H1 (cell line): ENCODE measurements around the gene FRAT2. TPM values are rescaled to one million over a fixed set of nuclear protein-coding genes. Genes with fewer than 3 reads are reported as not detected.

Experiments used
- CTCF ChIA-PET: fragments of 300-600 bp; sonication (Branson Sonifier 250); formaldehyde crosslinking; loops from one replicate; lab custom pipeline; 2021; ENCODE audit not compliant: partially characterized antibody; lab: Charles Lee
- POLR2A ChIA-PET: fragments of 300-600 bp; sonication (Branson Sonifier 250); formaldehyde crosslinking; loops from one replicate; lab custom pipeline; 2021; ENCODE audit warnings: inconsistent platforms; ENCODE audit not compliant: partially characterized antibody; lab: Charles Lee
- DNase-seq, 2 experiments: peaks; one replicate each; pipeline versions ENCODE4 v3.0.0 to v3.0.0-alpha.2; 2010 to 2022; ENCODE audit warnings: low spot score in 2 of 2, low read depth in 1 of 2, mixed read lengths in 1 of 2
- FAIRE-seq: peaks from 2 replicates; lab custom pipeline; 2011; peaks lifted over from hg19 to GRCh38; lab: Jason Lieb, UNC
- H2AFZ ChIP-seq: 2 replicates; pipeline ENCODE4 v1.8.1; 2012; ENCODE audit warnings: low read length, inconsistent platforms
- H2AK5ac ChIP-seq: 2 replicates; pipeline ENCODE4 v1.6.1; 2013; ENCODE audit warnings: low read depth, low read length
- H2BK120ac ChIP-seq: replicated peaks from 2 replicates; pipeline ENCODE3; 2013; ENCODE audit warnings: low read depth, low read length, inconsistent platforms
- H2BK12ac ChIP-seq: 2 replicates; pipeline ENCODE4 v1.6.1; 2013; ENCODE audit warnings: low read depth, low read length
- H2BK15ac ChIP-seq: 2 replicates; pipeline ENCODE4 v1.6.1; 2013; ENCODE audit warnings: low read length
- H2BK20ac ChIP-seq: 2 replicates; pipeline ENCODE4 v1.6.1; 2013; ENCODE audit warnings: low read length
- H2BK5ac ChIP-seq: 2 replicates; pipeline ENCODE4 v1.6.1; 2013; ENCODE audit warnings: low read depth, low read length
- H3K14ac ChIP-seq: 2 replicates; pipeline ENCODE4 v1.6.1; 2013; ENCODE audit warnings: inconsistent platforms; ENCODE audit not compliant: insufficient read length
- H3K18ac ChIP-seq: 2 replicates; pipeline ENCODE4 v1.6.1; 2013; ENCODE audit warnings: low read length; ENCODE audit errors: extremely low read depth
- H3K23ac ChIP-seq: 2 replicates; pipeline ENCODE4 v1.6.1; 2013; ENCODE audit warnings: inconsistent platforms; ENCODE audit not compliant: insufficient read length
- H3K23me2 ChIP-seq: 2 replicates; pipeline ENCODE4 v1.6.1; 2013; ENCODE audit warnings: low read depth, low read length
- H3K27ac ChIP-seq: 2 replicates; pipeline ENCODE4 v1.6.1; 2011; ENCODE audit warnings: low read depth, low read length, inconsistent platforms
- H3K27me3 ChIP-seq, 4 experiments: replicated peaks in 1 of 4; 1 replicate in 1 of 4; 2 replicates in 3 of 4; pipeline versions ENCODE4 v1.6.1 to v1.8.1; 2011 to 2013; ENCODE audit warnings: low read length in 3 of 4, mild to moderate bottlenecking in 3 of 4, inconsistent platforms in 2 of 4, mixed read lengths in 2 of 4, moderate library complexity in 1 of 4; ENCODE audit not compliant: control insufficient read depth in 3 of 4, insufficient read depth in 3 of 4; ENCODE audit errors: extremely low read depth in 1 of 4
- H3K36me3 ChIP-seq, 4 experiments: 2 replicates each; pipeline versions ENCODE4 v1.6.1 to v1.8.1; 2011 to 2013; ENCODE audit warnings: mild to moderate bottlenecking in 4 of 4, low read length in 3 of 4, moderate library complexity in 2 of 4, control low read depth in 1 of 4, inconsistent platforms in 1 of 4; ENCODE audit not compliant: insufficient read depth in 4 of 4, control insufficient read depth in 2 of 4
- H3K4ac ChIP-seq: replicated peaks from 2 replicates; pipeline ENCODE3; 2013; ENCODE audit warnings: low read length, low read depth, mixed read lengths, inconsistent platforms; ENCODE audit not compliant: insufficient read length
- H3K4me1 ChIP-seq, 4 experiments: replicated peaks in 1 of 4; 1 replicate in 1 of 4; 2 replicates in 3 of 4; pipeline versions ENCODE4 v1.6.1 to v1.8.1; 2011 to 2013; ENCODE audit warnings: low read length in 3 of 4, inconsistent platforms in 2 of 4, mixed read lengths in 1 of 4; ENCODE audit not compliant: insufficient read depth in 4 of 4, control insufficient read depth in 3 of 4
- H3K4me2 ChIP-seq, 2 experiments: 2 replicates each; pipeline versions ENCODE4 v1.6.1 to v1.8.1; 2011 to 2013; ENCODE audit warnings: low read depth in 2 of 2, low read length in 2 of 2, control low read depth in 1 of 2, inconsistent platforms in 1 of 2, mild to moderate bottlenecking in 1 of 2; ENCODE audit not compliant: insufficient read depth in 1 of 2
- H3K4me3 ChIP-seq, 4 experiments: fragments of 200-600, 300-600 bp in 1 of 4; sonication (generic), shearing (Covaris generic), sonication (Bioruptor Twin) in 1 of 4; 2 replicates each; pipeline versions ENCODE4 v1.5.1 to v1.8.1; 2011 to 2016; ENCODE audit warnings: low read length in 4 of 4, low read depth in 3 of 4, control low read depth in 2 of 4, inconsistent platforms in 2 of 4, mild to moderate bottlenecking in 2 of 4, mixed read lengths in 1 of 4, moderate library complexity in 1 of 4; ENCODE audit not compliant: insufficient read depth in 2 of 4; ENCODE audit errors: extremely low read depth in 1 of 4
- H3K56ac ChIP-seq: replicated peaks from 2 replicates; pipeline ENCODE3; 2013; ENCODE audit warnings: low read depth, mild to moderate bottlenecking, mixed read lengths, low read length, inconsistent platforms; ENCODE audit not compliant: insufficient read length
- H3K79me1 ChIP-seq: 2 replicates; pipeline ENCODE4 v1.6.1; 2013; ENCODE audit warnings: low read depth, low read length, control low read depth
- H3K79me2 ChIP-seq, 2 experiments: 2 replicates each; pipeline versions ENCODE4 v1.6.1 to v1.8.1; 2012 to 2013; ENCODE audit warnings: low read length in 2 of 2, mild to moderate bottlenecking in 2 of 2, inconsistent platforms in 1 of 2; ENCODE audit not compliant: insufficient read depth in 2 of 2, control insufficient read depth in 1 of 2
- H3K9ac ChIP-seq, 4 experiments: replicated peaks in 1 of 4; 1 replicate in 1 of 4; 2 replicates in 3 of 4; pipeline versions ENCODE4 v1.6.1 to v1.8.1; 2011 to 2013; ENCODE audit warnings: low read depth in 3 of 4, low read length in 3 of 4, control low read depth in 2 of 4, mild to moderate bottlenecking in 2 of 4, moderate library complexity in 2 of 4, inconsistent platforms in 1 of 4; ENCODE audit errors: extremely low read depth in 1 of 4
- H3K9me3 ChIP-seq, 2 experiments: 2 replicates each; pipeline versions ENCODE4 v1.6.1 to v1.8.1; 2012 to 2013; ENCODE audit warnings: mild to moderate bottlenecking in 2 of 2, moderate library complexity in 2 of 2, control low read depth in 1 of 2, inconsistent platforms in 1 of 2, low read depth in 1 of 2, low read length in 1 of 2, mixed read lengths in 1 of 2; ENCODE audit not compliant: insufficient read depth in 2 of 2
- H4K20me1 ChIP-seq, 2 experiments: replicated peaks in 1 of 2; 2 replicates each; pipeline versions ENCODE3 to v1.8.1; 2011 to 2013; ENCODE audit warnings: inconsistent platforms in 2 of 2, low read length in 2 of 2, mild to moderate bottlenecking in 1 of 2; ENCODE audit not compliant: insufficient read depth in 2 of 2, control insufficient read depth in 1 of 2
- H4K5ac ChIP-seq: 2 replicates; pipeline ENCODE4 v1.6.1; 2013; ENCODE audit warnings: low read length, low read depth, mixed read lengths, inconsistent platforms; ENCODE audit not compliant: insufficient read length
- H4K8ac ChIP-seq: 2 replicates; pipeline ENCODE4 v1.8.0; 2013; ENCODE audit warnings: mild to moderate bottlenecking, moderate library complexity, low read length, inconsistent platforms; ENCODE audit not compliant: insufficient read depth; ENCODE audit errors: extremely low read depth
- H4K91ac ChIP-seq: replicated peaks from 2 replicates; pipeline ENCODE3; 2013; ENCODE audit warnings: low read length, mixed read lengths, inconsistent platforms; ENCODE audit not compliant: insufficient read length
- ASH2L ChIP-seq: fragments of 200-600, 300-600 bp; sonication (generic); IDR thresholded peaks from one replicate; pipeline ENCODE4 v1.7.1; 2017; ENCODE audit warnings: low read length
- KDM4A ChIP-seq: IDR thresholded peaks from one replicate; pipeline ENCODE4 v1.7.1; 2012; ENCODE audit warnings: low read depth, mild to moderate bottlenecking, moderate library complexity, low read length, inconsistent platforms; ENCODE audit not compliant: severe bottlenecking
- NANOG ChIP-seq: IDR thresholded peaks from 2 replicates; pipeline ENCODE4 v1.6.1; 2011; ENCODE audit warnings: low read length, low read depth, mild to moderate bottlenecking, inconsistent platforms; ENCODE audit not compliant: insufficient read depth, poor library complexity, severe bottlenecking
- NRF1 ChIP-seq: IDR thresholded peaks from 2 replicates; pipeline ENCODE4 v1.6.1; 2011; ENCODE audit warnings: mild to moderate bottlenecking, low read depth, low read length, improper control_type of control experiment
- PHF8 ChIP-seq: fragments of 200-600 bp; sonication (generic); conservative IDR thresholded peaks from 2 replicates; pipeline ENCODE4 v1.7.1; 2012; ENCODE audit warnings: low read depth, mild to moderate bottlenecking, inconsistent platforms, low read length, moderate library complexity
- RFX5 ChIP-seq: IDR thresholded peaks from 2 replicates; pipeline ENCODE4 v1.6.1; 2011; ENCODE audit warnings: low read depth, low read length, improper control_type of control experiment, borderline replicate concordance
- SIN3A ChIP-seq, 2 experiments: IDR thresholded peaks in 1 of 2; conservative IDR thresholded peaks in 1 of 2; 2 replicates each; pipeline ENCODE4 v1.6.1; 2011 to 2012; ENCODE audit warnings: low read length in 2 of 2, improper control_type of control experiment in 1 of 2, low read depth in 1 of 2, mild to moderate bottlenecking in 1 of 2
- SP2 ChIP-seq: IDR thresholded peaks from 2 replicates; pipeline ENCODE4 v1.6.1; 2012; ENCODE audit warnings: mild to moderate bottlenecking, low read length, inconsistent platforms
- SP4 ChIP-seq: IDR thresholded peaks from 2 replicates; pipeline ENCODE4 v1.6.1; 2012; ENCODE audit warnings: low read length, inconsistent platforms
- ZNF274 ChIP-seq: IDR thresholded peaks from 2 replicates; pipeline ENCODE4 v1.7.0; 2012; ENCODE audit warnings: low read length, borderline replicate concordance; ENCODE audit errors: extremely low read depth
- WGBS, 2 experiments: shearing (Covaris generic) in 1 of 2; methylation state at CpG; one replicate each; pipeline versions ENCODE4 v1.1.6 to v1.1.7; 2013 to 2015; ENCODE audit warnings: low lambda C conversion rate in 2 of 2, mixed read lengths in 2 of 2, inconsistent platforms in 1 of 2, low coverage in 1 of 2, missing lambda C conversion rate in 1 of 2; ENCODE audit not compliant: insufficient replicate concordance in 2 of 2, insufficient coverage in 1 of 2, insufficient read length in 1 of 2; ENCODE audit errors: extremely low coverage in 1 of 2, missing lambda C conversion rate in 1 of 2; 5-methylcytosine and 5-hydroxymethylcytosine counted together
- polyA plus RNA-seq, 7 experiments: library from polyadenylated mRNA; depleted of rRNA in 3 of 7; stranded (reverse) in 5 of 7; unstranded in 2 of 7; fragments of >200 nt in 5 of 7; fragments of 200-250 nt in 2 of 7; gene quantifications; 1 replicate in 5 of 7; 2 replicates in 1 of 7; 4 replicates in 1 of 7; pipeline versions ENCODE4 v1.2.1 to v1.2.3, GENCODE V29; 2011 to 2013; ENCODE audit warnings: missing spikeins in 2 of 7, mixed read lengths in 2 of 7
- total RNA-seq: library from RNA; stranded (reverse); fragmentation: NEBNext Ultra II Directional; extraction: Animal tissue kit (Norgen Biotek cat#: 25700); gene quantifications from 2 replicates; pipeline ENCODE4 v1.2.1, GENCODE V29; 2021
- TF ChIP-seq, protein P1 (sequence below), 3 experiments: IDR thresholded peaks; 1 replicate in 2 of 3; 2 replicates in 1 of 3; pipeline versions ENCODE4 v1.5.1 to v1.6.1; 2011; ENCODE audit warnings: low read length in 3 of 3, mild to moderate bottlenecking in 3 of 3, inconsistent platforms in 2 of 3, low read depth in 1 of 3, moderate library complexity in 1 of 3; ENCODE audit not compliant: insufficient read depth in 1 of 3; ENCODE audit errors: control extremely low read depth in 1 of 3

Gene FRAT2
- total and polyA plus RNA-seq, 2 of the 8 experiments (the other 6 are each of a cell fraction or from before 2014, with no cell fraction given) = 47.4 to 83.0 TPM

DNA sequence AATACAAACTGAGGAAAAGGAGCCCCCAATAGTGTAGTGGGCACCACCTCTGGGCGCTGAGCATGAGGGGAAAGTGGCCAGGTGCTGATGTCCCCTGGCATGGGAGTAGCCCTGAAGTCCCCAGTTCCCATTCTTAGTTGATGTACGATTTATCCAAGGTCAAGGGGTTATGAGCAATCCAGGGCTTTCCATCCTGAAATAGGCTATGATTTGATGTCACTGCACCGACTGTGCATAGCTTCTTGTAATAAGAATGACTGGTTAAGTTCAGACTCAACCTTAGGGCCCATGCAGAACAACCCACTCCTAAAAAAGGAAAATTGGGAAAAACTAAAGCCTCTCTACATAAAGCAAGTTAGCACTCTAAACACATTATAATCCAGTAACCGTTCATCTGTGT is 11.0 kb downstream of the FRAT2 start:
- FAIRE-seq (no peak), DNase-seq (no peak)
- 0 out of 2 replicates have a peak, but pooled peaks cover 2% of the 10 kb centered on the region for H3K79me1 ChIP-seq
- no peak overlapping the region for H4K91ac ChIP-seq
- H3K9ac ChIP-seq = no peak overlapping the region
- no peak overlapping the region for H3K4me3 ChIP-seq
- no peak overlapping the region for H2BK20ac ChIP-seq
- ChIA-PET CTCF (interaction anchor here (0.9 to 1.2 kb wide), 2 partner anchors 8 to 9 kb away, joined by 3 to 4 read pairs; no protein-coding TSS in a partner anchor), POLR2A (interaction anchor here (1.4 to 5.5 kb wide), 2 partner anchors 10 to 21 kb away, joined by 3 to 75 read pairs; partner anchors contain the start of gene FRAT2)
- H3K14ac ChIP-seq = no peak overlapping the region
- H4K5ac ChIP-seq = no peak overlapping the region
- no peak overlapping the region for H3K4me2 ChIP-seq
- no peak overlapping the region for H2BK5ac ChIP-seq
- H2BK15ac ChIP-seq = no peak overlapping the region
- H3K4ac ChIP-seq = no peak overlapping the region
- no peak overlapping the region for H2BK120ac ChIP-seq
- H3K23ac ChIP-seq = no peak overlapping the region
- H4K8ac ChIP-seq = no peak overlapping the region
- H3K23me2 ChIP-seq = peaks cover 18% of the 10 kb centered on the region
- no peak overlapping the region for H3K18ac ChIP-seq
- peaks cover 0 to 6% (median 0%) of the 10 kb centered on the region in 4 experiments; a peak in 2 of 8 replicates for H3K36me3 ChIP-seq
- H3K27ac ChIP-seq = no peak overlapping the region
- H3K4me1 ChIP-seq = peaks cover 0 to 21% (median 13%) of the 10 kb centered on the region in 4 experiments; a peak in 6 of 7 replicates
- no peak overlapping the region for H2AFZ ChIP-seq
- no peak overlapping the region for H2AK5ac ChIP-seq
- H4K20me1 ChIP-seq = no peaks in the 10 kb centered on the region
- H3K79me2 ChIP-seq = peaks cover 0 to under 1% of the 10 kb centered on the region in 2 experiments; a peak in 1 of 4 replicates
- no peak overlapping the region for H2BK12ac ChIP-seq
- peaks cover 6 to 23% (median 20%) of the 10 kb centered on the region in 4 experiments for H3K27me3 ChIP-seq
- 72% methylated on average over 4 of the region's 4 CpGs; no CpG with 5 or more reads in 1 of the 2 experiments for WGBS, 2 experiments
- no peak overlapping the region for H3K56ac ChIP-seq
- no peaks in the 10 kb centered on the region for H3K9me3 ChIP-seq
- TF ChIP-seq NANOG = no peak
- TF ChIP-seq, protein P1, sequence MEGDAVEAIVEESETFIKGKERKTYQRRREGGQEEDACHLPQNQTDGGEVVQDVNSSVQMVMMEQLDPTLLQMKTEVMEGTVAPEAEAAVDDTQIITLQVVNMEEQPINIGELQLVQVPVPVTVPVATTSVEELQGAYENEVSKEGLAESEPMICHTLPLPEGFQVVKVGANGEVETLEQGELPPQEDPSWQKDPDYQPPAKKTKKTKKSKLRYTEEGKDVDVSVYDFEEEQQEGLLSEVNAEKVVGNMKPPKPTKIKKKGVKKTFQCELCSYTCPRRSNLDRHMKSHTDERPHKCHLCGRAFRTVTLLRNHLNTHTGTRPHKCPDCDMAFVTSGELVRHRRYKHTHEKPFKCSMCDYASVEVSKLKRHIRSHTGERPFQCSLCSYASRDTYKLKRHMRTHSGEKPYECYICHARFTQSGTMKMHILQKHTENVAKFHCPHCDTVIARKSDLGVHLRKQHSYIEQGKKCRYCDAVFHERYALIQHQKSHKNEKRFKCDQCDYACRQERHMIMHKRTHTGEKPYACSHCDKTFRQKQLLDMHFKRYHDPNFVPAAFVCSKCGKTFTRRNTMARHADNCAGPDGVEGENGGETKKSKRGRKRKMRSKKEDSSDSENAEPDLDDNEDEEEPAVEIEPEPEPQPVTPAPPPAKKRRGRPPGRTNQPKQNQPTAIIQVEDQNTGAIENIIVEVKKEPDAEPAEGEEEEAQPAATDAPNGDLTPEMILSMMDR (IDR thresholded peaks at IDR 0.05; ENCODE audit: control extremely low read depth in 1 of 3, insufficient read depth in 1 of 3, low read depth in 1 of 3, low read length in 3 of 3) = no peak
- no peak for TF ChIP-seq SIN3A (conservative IDR thresholded peaks at IDR 0.05 in 1 of 2, IDR thresholded peaks at IDR 0.05 in 1 of 2; ENCODE audit: low read depth in 1 of 2, low read length in 2 of 2)
- TF ChIP-seq ASH2L = no peak
- no peak for TF ChIP-seq PHF8
- no peak for TF ChIP-seq ZNF274
- no peak for TF ChIP-seq KDM4A
- TF ChIP-seq NRF1 = no peak
- TF ChIP-seq SP2 = no peak
- TF ChIP-seq RFX5 = no peak
- no peak for TF ChIP-seq SP4
